GM19240 (cell line): ENCODE data around the gene TNRC6C.

Experiments
- DNase-seq: peaks from one replicate; pipeline ENCODE4 v3.0.0; 2011; ENCODE audit warnings: low spot score; ENCODE audit not compliant: insufficient read length

TNRC6C gene

GRCh38 chr17:78125138-78125913, 166.8 kb downstream of the TNRC6C start:
- DNase-seq: no peak

GRCh38 chr17:78125976-78126894, 167.7 kb downstream of the TNRC6C start:
- no peak for DNase-seq

GRCh38 chr17:78126895-78127238, 168.4 kb downstream of the TNRC6C start:
- no peak for DNase-seq

- peak; percentile 63 for DNase-seq
Measured at GRCh38 chr17:78127239-78127887, 168.9 kb downstream of the TNRC6C start.

- no peak for DNase-seq
Measured at GRCh38 chr17:78127888-78128550, 169.5 kb downstream of the TNRC6C start.

GRCh38 chr17:78128551-78129350, 170.2 kb downstream of the TNRC6C start, which contains the start of gene TMC6:
Gene TMC6, minus strand, starts transcription at chr17:78128755. Its CDS starts 1,923 bp downstream, at chr17:78126832.
- no peak for DNase-seq

GRCh38 chr17:78129351-78130089, 171.0 kb downstream of the TNRC6C start:
- no peak for DNase-seq

GRCh38 chr17:78130090-78130436, 171.6 kb downstream of the TNRC6C start:
- no peak for DNase-seq

GRCh38 chr17:78130437-78131101, 172.1 kb downstream of the TNRC6C start, which contains the start of gene TMC8:
Gene TMC8, plus strand, starts transcription at chr17:78130771. Its CDS starts 818 bp downstream, at chr17:78131589.
- no peak for DNase-seq

- no peak for DNase-seq
Measured at GRCh38 chr17:78131172-78132083, 172.9 kb downstream of the TNRC6C start.

- DNase-seq: no peak
Measured at GRCh38 chr17:78132084-78132676, 173.7 kb downstream of the TNRC6C start.

GRCh38 chr17:78132767-78133178, 174.3 kb downstream of the TNRC6C start:
- DNase-seq: no peak

GRCh38 chr17:78133179-78133951, 174.9 kb downstream of the TNRC6C start:
- DNase-seq: no peak

GRCh38 chr17:78133971-78134898, 175.7 kb downstream of the TNRC6C start:
- DNase-seq: no peak

- DNase-seq: no peak
Measured at GRCh38 chr17:78134899-78135385, 176.4 kb downstream of the TNRC6C start.
